CD4-positive, alpha-beta T cell treated with Interleukin-21 for 1 hour (primary cell): Measurements from ENCODE around the gene ATPAF2.

Source experiments
- DNase-seq: peaks from one replicate; pipeline ENCODE4 v3.0.0-alpha.2; 2020

The ATPAF2 gene

GRCh38 chr17:17983376-17983775, 55.6 kb downstream of the ATPAF2 start:
- no peak for DNase-seq

- DNase-seq = no peak
Measured at GRCh38 chr17:17982801-17983200, 56.2 kb downstream of the ATPAF2 start.

GRCh38 chr17:17981330-17981729, 57.6 kb downstream of the ATPAF2 start:
- DNase-seq = no peak

GRCh38 chr17:17979778-17980177, 59.2 kb downstream of the ATPAF2 start:
- DNase-seq = no peak

- no peak for DNase-seq
Measured at GRCh38 chr17:17978481-17979424, 60.2 kb downstream of the ATPAF2 start.

GRCh38 chr17:17976931-17977570, 61.9 kb downstream of the ATPAF2 start:
- DNase-seq = no peak

GRCh38 chr17:17975436-17975835, 63.5 kb downstream of the ATPAF2 start:
- DNase-seq = no peak

GRCh38 chr17:17972952-17973254, 66.1 kb downstream of the ATPAF2 start:
- DNase-seq = no peak

- peak; percentile 100 for DNase-seq
Measured at GRCh38 chr17:17972126-17972951, 66.6 kb downstream of the ATPAF2 start, which contains the start of the genes DRC3 and TOM1L2. DRC3 (plus strand) TSS chr17:17972862; CDS start chr17:17977599, 4,737 bp downstream. TOM1L2 (minus strand) TSS chr17:17972400; CDS start chr17:17972313, 87 bp downstream.

GRCh38 chr17:17971431-17972125, 67.4 kb downstream of the ATPAF2 start:
- no peak for DNase-seq

- DNase-seq = no peak
Measured at GRCh38 chr17:17970699-17971430, 68.1 kb downstream of the ATPAF2 start.
